Dermis blood vessel endothelial cell (primary cell): ENCODE results near the gene ATRX. TPM values are rescaled to one million over a fixed set of nuclear protein-coding genes. Genes with fewer than 3 reads are reported as not detected.
"Not testable (repeated sequence)": the region's sequence is repeated elsewhere in the genome, so short reads cannot be mapped to it uniquely, and the experiment has no call there.

ENCODE experiments used
- DNase-seq: peaks from one replicate; pipeline ENCODE4 v3.0.0; 2010
- total RNA-seq: library from RNA; depleted of rRNA; stranded (reverse); fragments of >200 nt; gene quantifications from 2 replicates; pipeline ENCODE4 v1.2.3, GENCODE V29; 2014

The ATRX gene
- total RNA-seq, 1 donor from 2014 or later, result 101 TPM

- no peak for DNase-seq
Observed at GRCh38 chrX:77733342-77733741, 52.7 kb downstream of the ATRX start.

GRCh38 chrX:77731821-77732419, 54.1 kb downstream of the ATRX start:
- no peak for DNase-seq

DNA sequence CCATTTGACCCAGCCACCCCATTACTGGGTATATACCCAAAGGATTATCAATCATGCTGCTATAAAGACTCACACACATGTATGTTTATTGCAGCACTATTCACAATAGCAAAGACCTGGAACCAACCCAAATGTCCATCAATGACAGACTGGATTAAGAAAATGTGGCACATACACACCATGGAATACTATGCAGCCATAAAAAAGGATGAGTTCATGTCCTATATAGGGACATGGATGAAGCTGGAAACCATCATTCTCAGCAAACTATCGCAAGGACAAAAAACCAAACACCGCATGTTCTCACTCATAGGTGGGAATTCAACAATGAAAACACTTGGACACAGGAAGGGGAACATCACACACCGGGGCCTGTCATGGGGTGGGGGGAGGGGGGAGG, 59.9 kb downstream of the ATRX start:
- DNase-seq, result not testable (repeated sequence)

DNA sequence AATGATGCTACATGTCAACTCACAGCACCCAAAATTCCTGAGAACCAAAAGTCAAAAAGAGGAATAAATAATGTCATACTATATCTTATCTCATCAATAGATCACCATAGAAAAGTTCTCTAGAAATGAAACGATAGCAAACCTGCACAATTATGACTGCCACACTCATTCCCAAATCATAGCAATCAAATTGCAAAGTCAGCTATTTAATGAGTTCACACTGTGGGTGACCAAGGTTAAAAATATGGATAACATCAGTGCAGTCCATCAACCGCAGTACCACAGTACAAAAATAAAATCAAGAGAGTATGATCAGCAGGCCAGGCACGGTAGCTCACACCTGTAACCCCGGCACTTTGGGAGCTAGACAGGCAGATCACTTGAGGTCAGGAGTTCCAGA, 62.3 kb downstream of the ATRX start:
- DNase-seq, result no peak

DNA sequence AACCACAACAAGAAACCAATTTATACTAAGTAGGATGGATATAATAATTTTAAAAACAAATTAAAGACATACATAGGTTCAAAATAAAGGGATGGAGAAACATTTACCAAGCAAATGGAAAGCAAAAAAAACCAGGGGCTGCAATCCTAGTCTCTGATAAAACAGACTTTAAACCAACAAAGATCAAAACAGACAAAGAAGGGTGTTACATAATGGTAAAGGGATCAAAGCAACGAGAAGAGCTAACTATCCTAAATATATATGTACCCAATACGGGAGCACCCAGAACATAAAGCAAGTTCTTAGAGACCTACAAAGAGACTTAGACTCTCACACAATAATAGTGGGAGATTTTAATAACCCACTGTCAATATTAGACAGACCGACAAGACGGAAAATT, 66.6 kb downstream of the ATRX start:
- DNase-seq, result no peak

DNA sequence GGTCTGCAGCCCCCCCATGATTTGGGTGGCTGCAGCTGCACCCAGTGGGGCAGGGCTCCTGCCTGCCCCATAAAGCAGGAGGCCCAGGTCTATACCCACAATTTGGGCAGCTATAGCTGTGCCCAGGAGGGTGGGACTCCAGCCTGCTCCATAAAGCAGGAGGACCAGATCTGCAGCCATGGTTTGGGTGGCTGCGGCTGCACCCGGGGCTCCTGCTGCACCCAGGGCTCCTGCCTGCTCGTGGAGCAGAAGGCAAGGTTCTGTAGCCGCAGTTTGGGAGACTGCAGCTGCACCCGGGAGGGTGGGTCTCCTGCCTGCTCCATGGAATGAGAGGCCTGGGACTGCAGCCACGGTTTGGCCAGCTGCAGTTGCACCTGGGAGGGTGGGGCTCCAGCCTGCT, 81.1 kb downstream of the ATRX start:
- no peak for DNase-seq

GRCh38 chrX:77698242-77698641, 87.8 kb downstream of the ATRX start:
- no peak for DNase-seq

- DNase-seq, result no peak
Observed at GRCh38 chrX:77694491-77694890, 91.5 kb downstream of the ATRX start.

DNA sequence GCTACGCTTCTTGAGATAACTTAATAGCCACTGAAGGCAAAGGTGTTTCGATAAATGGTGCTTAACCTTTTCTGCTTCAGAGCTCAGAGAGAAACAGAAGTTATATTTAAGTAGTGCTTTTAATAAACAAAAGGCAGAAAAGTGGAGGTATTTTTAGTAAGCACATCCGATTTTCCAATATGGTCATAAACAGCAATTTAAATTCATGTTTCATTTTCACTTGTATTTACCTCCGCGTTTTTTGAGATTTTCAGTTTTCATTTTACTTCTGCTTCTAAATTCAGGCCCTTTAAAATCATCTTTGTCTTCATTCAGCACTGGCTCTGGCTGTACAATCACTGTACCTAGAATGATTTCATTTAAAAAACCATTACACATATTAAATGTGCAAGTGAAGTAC, 92.4 kb downstream of the ATRX start:
- no peak for DNase-seq

GRCh38 chrX:77691916-77692315, 94.1 kb downstream of the ATRX start:
- no peak for DNase-seq

- no peak for DNase-seq
Observed at GRCh38 chrX:77689376-77689775, 96.6 kb downstream of the ATRX start.

GRCh38 chrX:77685683-77686082, 100.3 kb downstream of the ATRX start:
- not testable (repeated sequence) for DNase-seq

DNA sequence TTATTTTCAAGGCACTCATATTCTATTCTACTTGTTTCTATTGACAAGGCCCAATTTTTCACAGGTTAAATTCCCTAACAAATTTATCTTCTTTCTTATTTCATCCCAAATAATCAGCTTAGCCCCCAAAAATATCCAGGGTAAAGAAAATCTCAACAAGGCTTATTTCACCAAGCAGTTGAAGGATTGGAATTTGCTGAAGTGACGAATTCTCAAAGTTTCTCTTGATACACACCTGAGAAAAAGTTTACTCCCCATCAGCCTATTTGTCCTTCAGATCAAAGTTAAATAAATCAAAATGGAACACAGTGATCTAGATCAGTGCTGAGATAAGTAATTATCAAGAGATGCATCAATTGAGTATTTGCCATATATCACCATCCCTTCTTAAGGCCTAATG, 106.9 kb downstream of the ATRX start:
- no peak for DNase-seq

GRCh38 chrX:77675986-77676385, 110.0 kb downstream of the ATRX start:
- no peak for DNase-seq

- peak; percentile 77 for DNase-seq
Observed at GRCh38 chrX:77668391-77669237, 117.4 kb downstream of the ATRX start.

GRCh38 chrX:77658886-77659285, 127.1 kb downstream of the ATRX start:
- no peak for DNase-seq

- DNase-seq, result no peak
Observed at GRCh38 chrX:77652095-77652494, 133.9 kb downstream of the ATRX start.

DNA sequence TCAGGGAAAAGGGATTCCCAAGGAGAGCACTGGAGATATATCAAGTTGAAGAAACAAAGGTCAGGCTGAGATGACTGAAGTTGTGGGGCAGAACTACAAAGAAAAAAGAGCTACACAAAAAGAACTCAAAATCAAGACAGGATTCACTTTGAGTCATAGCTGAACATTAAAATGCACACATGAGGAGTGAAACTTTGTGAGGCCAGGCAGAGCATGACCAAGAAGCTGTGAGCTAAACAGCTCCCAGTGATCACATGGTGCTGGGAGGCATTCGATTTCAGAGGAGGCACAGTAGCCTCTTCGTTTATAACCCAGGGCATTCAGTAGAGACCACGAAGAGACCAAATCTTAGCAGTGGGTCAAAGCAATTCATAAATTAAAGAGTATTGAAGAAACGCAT, 145.3 kb downstream of the ATRX start:
- DNase-seq, result no peak

DNA sequence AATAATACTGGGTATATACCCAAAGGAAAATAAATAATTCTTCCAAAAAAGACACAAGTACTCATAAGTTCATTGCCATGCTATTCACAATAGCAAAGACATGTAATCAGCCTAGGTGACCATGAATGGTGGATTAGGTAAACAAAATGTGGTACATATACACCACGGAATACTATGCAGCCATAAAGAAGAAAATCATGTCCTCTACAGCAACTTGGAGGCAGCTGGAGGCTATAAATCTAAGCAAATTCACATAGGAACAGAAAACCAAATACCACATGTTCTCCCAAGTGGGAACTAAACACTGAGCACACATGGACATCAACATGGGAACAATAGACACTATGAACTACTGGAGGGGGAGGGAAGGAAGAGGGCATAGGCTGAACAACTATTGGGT, 146.2 kb downstream of the ATRX start:
- no peak for DNase-seq

- DNase-seq, result no peak
Observed at GRCh38 chrX:77638397-77638796, 147.6 kb downstream of the ATRX start.

- no peak for DNase-seq
Observed at GRCh38 chrX:77635373-77635772, 150.6 kb downstream of the ATRX start.

GRCh38 chrX:77628294-77629025, 157.6 kb downstream of the ATRX start:
- peak; percentile 13 for DNase-seq

DNA sequence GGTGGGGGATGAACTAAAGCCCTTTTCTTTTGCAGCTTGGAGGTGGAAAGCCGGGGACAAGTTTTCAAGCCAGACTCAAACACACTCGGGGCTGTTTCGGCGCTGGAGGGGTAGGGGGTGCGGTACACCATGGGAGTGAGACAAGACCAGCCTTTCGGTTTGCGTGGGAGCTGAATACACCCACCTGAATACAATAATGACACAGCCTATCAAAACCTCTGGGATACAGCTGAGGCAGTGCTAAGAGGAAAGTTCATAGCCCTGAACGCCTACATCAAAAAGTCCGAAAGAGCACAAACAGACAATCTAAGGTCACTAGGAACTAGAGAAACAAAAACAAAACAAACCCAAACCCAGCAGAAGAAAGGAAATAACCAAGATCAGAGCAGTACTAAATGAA, 163.3 kb downstream of the ATRX start:
- DNase-seq, result peak; percentile 6

GRCh38 chrX:77622233-77622632, 163.8 kb downstream of the ATRX start:
- DNase-seq, result no peak
